Endothelial cell of hepatic sinusoid (primary cell): ENCODE data around the gene NLRC5.
"Not testable (repeated sequence)": the region's sequence is repeated elsewhere in the genome, so short reads cannot be mapped to it uniquely, and the experiment has no call there.

Experiments used
- in situ Hi-C: cut with HindIII; loops from 2 replicates; pipeline ENCODE4 v1.10.0; 2017; ENCODE audit warnings: low sequenced_read_pairs

The NLRC5 gene

DNA sequence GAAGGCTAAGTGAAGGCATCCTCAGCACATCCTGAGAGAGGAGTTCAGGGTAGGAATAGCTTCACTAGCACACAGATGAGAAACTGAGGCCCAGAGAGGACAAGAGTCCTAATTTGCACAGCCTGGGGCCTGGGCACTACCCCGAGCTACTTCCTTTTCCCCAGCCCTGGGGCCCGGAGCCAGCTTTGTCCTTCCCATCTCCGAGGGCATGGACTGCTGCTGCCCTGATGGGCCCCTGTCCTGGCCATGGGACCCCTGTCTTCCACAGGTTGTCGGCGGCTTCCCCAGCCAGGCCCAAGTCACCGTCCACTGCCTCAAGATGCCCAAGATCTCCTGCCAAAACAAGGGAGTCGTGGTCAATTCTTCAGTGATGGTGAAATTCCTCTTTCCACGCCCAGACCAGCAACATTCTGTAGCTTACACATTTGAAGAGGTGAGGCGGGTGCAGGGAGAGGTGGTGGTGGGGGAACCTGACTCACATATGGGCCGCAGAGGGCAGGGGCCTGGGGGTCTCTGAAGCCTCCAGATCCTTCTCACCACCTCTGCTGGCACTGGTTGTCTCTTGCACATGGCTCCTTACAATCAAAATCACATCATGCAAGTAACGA lies 11.4 kb upstream of the NLRC5 start:
- in situ Hi-C loops, result no loop called here

DNA sequence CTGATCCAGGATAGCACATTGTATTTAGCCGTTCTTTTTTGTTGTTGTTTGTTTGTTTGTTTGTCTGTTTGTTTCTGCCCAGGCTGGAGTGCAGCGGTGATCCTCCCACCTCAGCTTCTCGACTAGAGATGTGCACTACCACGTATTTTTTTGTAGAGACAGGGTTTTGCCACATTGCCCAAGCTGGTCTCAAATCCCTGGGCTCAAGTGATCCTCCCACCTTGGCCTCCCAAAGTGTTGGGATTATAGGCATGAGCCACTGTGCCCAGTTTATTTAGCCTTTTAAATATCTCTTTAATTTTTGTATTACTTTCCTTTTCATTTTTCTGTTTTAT lies 9.2 kb upstream of the NLRC5 start:
- in situ Hi-C loops, result no loop called here

DNA sequence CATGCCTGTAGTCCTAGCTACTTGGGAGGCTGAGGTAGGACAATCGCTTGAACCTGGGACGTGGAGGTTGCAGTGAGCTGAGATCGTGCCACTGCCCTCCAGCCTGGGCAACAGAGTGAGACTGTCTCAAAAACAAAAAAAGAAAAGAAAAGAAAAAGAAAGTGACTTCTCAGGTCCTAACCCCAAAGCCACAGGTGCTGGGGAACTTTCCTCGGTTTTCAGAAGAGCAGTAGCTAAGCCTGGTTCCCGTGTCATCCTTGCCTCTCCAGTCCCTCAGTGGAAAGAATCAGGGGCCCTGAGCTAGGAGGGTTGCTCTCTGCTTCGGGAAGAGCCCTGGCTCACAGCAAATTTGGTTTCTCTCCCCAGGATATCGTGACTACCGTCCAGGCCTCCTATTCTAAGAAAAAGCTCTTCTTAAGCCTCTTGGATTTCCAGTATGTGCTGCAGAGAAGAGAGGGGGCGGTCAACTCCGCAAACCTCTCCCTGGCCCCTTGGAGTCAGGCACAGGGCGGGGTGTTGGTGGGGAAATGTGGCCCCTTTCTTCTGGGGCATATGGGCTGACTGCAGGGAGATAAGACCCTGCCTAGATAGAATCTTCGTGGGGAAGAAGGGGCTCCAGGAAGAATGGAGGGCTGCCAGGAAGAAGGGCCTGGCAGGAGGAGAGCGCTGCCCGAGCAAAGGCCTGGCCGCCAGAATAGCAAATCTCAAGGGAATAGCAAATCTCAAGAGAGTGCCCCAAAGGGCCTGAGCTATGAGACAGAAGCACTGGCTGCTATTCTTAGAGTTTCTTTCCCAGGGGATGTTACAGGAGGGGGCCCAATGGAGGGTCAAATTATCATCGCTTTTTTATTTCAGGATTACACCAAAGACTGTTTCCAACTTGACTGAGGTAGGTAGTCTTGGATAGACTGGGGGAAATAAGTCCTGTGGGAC lies 8.3 kb upstream of the NLRC5 start:
- in situ Hi-C loops, result no loop called here

DNA sequence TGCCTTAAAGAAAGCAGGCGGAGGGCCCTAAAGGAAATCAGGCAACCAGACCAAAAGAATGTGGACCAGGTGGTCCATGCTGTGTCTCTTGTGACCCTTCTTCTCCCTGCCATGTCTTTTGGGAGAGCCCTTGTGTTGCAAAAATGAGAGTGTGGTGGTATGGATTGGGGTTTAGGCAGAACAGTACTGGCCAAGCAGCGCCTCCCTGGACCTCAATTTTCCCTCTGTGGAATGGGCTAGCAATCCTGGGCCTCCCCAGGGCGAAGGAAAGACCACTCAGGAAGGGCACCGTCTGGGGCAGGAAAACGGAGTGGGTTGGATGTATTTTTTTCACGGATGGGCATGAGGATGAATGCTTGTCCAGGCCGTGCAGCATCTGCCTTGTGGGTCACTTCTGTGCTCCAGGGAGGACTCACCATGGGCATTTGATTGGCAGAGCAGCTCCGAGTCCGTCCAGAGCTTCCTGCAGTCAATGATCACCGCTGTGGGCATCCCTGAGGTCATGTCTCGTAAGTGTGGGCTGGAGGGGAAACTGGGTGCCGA lies 7.6 kb upstream of the NLRC5 start:
- in situ Hi-C loops, result no loop called here

DNA sequence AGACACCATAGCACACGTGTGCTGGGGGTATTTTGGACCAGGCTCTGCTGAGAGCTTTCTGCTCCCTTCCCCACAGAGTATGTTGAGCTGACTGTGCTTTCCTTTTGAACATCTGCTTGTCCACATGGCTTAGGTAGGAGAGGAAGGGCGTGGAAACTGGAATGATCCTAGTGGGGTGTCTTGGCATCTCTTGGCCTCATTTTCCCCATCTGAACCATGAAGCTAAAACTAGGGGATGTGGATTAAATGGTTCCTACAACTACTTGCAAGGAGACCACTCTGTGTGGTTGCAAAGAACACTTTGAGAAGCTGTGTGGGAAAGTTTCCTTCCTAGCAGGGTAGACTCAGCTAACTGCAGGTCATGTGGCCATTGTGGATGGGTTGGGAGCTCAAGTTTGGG lies 6.7 kb upstream of the NLRC5 start:
- in situ Hi-C loops, result no loop called here

DNA sequence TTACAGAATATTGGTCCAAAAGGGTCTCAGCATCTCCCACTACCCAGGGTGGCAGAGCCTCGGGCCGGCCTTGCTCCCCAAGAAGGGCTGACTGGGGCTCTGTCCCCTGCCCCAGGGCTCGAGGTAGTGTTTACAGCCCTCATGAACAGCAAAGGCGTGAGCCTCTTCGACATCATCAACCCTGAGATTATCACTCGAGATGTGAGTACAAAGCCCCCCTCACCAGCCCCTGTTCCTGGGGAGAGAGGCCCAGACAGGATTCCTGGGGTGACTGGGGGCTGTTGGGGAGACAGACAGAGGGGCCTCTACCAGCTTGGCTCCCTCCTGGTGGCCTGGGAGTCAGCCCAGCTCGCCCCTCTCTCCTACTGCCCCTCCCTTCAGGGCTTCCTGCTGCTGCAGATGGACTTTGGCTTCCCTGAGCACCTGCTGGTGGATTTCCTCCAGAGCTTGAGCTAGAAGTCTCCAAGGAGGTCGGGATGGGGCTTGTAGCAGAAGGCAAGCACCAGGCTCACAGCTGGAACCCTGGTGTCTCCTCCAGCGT lies 6.1 kb upstream of the NLRC5 start:
- in situ Hi-C loops, result no loop called here

DNA sequence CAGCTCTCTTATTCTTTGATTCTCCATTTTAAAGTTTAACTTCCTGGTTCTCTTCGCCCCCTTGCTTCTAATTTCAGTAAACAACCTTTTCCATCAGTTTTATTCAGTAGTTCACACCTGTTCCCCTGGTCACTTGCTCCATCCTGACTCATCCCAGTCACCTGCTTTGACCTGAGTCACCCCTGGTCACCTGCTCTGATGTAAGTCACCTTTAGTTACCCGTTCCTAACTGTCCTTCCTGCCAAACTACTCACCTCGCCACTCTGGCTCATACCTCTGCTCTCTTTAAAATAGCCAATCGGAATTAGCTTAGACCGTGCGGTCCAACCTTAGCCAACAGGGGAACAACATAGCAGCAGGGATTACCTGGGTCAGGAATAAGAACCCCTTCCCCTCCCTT lies 4.7 kb upstream of the NLRC5 start:
- in situ Hi-C loops, result no loop called here

DNA sequence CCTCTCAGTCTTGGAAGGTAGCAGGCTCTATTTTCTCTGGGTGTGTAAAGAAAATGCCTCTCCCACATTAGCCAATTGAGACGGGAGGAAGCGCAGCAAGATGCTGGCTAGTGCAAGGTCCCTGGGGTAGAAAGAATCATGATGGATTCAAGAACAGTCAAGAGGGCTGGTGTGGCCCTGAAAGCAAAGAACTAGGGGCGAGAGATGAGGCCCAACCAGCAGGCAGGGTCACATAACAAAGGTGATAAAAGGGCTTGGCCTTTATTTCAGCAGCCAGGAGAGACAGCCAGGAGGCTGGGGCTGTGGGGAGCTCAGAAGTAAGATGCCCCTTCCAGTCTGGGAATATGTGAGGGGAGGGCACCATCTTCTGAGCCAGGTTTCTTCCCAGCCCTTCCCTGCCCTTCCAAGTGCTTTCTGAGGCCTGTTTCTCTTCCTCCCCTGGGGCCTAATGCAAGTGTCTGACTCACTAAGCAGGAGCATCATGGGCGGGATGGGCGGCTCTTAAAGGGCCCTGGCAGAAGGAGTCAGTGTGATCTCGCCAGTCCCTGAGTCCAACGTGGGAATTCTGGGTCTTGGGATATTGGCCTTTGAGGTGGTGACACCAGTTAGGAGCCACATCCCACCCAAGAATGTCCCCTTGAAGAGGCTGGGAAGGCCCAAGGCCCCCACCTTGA lies 3.9 kb upstream of the NLRC5 start:
- in situ Hi-C loops, result no loop called here

DNA sequence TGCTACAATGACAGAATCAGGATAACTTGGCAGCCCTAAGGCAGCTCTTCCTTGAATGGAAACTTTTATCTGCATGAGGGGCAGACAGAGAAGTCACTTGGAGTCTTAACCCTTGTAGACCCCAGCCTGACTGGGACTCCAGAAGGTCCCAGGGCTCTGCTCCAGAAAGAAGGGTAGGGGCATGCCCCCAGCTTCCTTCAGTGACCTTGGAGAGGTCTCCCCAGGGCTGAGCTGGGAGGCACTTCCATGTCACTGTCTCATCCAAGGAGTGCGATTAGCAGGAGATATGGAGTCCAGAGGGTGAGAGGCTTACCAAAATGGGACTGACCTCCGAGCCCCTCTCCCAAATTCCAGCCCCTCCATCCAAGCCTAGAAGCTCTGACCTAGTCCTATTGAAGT lies 3.4 kb upstream of the NLRC5 start:
- in situ Hi-C loops, result no loop called here

DNA sequence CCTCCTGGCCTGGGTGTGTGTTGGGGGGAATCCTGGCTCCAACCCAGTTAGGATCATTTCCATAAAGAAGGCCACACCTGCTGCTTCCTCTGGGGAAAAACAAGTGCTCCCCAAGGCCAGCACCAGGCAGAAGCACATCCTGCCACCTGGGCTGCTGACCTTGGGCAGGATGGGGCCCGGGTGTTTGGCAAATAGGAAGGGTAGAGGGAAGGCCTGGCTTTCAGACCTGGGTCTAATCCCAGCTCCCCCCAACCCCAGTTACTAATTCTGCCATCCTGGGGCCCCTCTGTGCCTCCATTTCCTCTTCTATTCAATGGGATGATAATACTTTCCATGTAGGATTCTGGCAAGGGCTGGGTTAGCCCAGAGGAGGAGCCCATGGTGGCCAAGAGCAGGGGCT lies 3.0 kb upstream of the NLRC5 start:
- in situ Hi-C loops, result no loop called here

DNA sequence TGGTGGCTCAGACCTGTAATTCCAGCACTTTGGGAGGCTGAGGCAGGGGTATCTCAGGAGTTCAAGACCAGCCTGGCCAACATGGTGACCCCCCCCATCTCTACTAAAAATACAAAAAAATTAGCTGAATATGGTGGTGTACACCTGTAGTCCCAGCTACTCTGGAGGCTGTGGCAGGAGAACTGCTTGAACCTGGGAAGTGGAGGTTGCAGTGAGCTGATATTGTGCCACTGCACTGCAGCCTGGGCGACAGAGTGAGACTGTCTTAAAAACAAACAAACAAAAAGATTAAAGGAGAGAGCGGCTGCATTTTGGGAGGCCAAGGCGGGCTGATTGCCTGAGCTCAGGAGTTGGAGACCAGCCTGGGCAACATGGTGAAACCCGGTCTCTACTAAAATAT lies 2.4 kb upstream of the NLRC5 start:
- in situ Hi-C loops, result not testable (repeated sequence)

DNA sequence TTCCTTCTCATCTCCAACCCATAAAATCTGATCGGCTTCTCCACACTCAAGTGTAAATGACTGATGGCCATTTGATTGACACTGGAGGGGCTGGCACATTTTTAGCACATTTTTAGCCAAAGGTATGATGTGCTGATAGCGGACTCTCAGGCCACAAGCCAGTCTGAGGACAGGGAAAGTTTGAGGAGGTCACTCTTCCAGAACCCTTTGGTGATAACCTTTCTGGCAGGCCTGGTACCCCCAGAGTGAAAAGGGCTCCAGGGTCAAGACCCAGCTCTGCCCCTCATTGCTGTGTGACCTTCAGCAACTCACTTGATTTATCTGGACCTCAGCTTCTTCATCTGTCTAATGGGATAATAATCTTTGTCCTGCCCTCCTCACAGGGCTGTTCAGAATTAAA lies 1.7 kb upstream of the NLRC5 start:
- in situ Hi-C loops, result no loop called here

DNA sequence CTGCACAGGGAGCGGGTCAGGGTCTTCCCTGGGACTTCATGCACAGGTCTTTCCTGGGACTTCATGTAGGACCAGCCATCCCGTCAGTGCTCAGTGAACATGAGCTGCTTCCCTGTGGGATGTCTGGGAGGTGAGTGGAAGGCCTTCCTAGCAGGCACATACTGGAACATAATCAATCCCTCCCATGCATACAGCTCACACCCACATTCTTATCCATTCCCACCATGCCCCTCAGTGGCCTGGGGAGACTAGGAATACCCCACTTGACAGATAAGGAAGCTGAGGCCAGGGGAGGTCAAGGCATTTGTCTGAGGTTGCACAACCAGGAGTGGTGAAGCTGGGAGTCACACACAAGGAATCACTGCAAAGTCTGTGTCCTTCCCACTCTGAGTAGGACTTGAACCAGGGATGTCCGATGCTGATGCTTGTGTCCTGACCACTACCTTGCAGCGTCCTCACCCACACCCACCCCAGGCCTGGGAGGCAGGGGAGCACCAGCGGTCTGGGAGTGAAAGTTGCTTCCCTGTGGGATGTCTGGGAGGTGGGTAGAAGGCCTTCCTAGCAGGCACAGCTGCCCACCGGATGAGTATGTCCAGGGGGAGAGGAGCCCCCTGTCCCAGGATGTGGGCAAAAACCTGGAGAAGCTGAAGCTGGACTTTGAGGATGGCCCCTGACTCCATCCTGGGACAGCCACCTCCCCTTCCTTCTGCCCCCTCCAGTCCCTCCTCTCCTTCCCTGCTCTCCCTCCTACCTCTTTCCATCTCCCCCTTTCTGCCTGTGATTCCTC lies 1.0 kb upstream of the NLRC5 start:
- in situ Hi-C loops, result no loop called here

DNA sequence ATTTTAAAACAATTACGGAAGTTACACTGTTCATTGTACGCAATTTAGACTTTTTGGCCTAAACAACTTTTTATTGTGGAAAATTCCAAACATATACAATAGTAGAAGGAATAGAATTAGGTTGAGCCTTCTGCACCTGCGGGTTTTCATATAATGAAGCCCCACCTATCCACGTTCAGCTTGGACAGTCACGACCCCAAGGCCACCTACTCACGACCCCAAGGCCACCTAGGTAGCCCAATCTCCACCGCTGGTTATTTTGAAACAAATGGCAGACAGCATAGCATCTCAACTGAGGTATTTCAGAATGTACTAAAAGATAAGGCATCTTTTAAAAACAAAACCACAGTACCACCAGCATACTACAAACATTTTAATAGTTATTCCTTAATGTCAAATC lies 631 bp downstream of the NLRC5 start:
- in situ Hi-C loops, result no loop called here

DNA sequence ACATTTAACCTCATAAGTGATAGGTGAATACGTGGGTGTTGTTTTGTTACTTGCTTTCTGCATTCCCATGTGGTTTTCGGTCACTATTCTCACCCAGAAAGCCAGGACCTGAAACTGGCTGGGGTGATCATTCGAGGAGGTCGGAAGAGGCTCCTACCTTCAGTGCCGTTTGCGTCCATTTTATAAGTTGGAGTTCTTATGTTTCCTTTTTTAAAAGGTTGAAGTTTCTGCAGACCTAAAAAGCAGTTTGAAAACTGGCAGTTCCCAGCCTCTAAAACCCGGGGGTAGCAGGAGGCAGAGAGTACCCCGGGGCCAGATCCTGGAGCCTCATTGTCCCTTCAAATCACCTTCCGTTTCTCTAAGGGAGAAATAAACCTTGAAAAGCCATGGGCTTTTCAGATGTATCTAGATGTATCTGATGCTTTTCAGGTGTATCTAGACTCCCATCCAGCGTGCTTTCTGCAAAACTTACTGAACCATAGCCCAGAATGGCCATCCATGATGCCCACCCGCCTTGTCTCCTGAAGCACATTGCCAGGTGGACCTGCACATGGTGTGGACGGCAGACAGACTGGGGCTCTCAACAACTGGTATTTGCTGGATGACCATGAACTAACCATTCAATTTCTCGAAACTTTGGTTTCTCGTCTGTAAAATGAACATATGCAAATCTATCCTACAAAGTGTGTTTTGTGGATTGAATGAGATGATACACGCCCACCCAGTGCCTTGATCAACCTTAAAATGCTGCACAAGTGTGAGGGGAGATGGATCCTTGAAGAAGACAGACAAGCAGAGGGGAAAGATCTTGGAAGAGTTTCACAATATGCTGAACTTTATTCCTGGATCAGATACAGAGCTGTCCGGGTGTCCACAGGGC lies 1.3 kb downstream of the NLRC5 start:
- in situ Hi-C loops, result no loop called here

DNA sequence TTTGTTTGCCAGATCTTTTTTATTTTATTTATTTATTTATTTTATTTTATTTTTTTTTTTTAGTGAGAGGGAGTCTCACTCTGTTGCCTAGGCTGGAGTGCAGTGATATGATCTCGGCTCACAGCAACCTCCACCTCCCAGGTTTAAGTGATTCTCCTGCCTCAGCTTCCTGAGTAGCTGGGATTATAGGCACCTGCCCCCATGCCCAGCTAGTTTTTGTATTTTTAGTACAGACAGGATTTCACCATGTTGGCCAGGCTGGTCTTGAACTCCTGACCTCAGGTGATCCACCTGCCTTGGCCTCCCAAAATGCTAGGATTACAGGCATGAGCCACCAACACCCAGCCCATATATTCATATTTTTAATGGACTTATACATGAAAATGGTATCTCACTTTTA lies 3.1 kb downstream of the NLRC5 start:
- in situ Hi-C loops, result not testable (repeated sequence)

DNA sequence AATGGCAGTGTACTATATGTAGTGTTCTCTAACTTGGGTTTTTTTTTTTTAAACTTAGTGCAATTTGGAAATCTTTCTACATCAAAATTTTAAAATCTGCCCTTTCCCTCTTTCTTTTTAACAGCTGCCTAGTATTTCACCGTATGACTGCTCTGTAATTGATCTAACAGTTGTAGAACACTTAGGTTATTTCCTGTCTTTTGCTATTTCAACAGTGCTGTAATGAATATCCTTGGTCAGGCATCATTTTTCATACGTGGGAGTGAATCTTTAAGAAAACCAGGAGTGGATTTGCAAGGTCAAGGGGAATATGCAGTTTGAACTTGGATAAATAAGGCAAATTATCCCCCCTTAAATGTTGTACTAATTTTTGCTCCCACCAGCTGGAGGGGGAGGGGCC lies 3.8 kb downstream of the NLRC5 start:
- in situ Hi-C loops, result no loop called here

DNA sequence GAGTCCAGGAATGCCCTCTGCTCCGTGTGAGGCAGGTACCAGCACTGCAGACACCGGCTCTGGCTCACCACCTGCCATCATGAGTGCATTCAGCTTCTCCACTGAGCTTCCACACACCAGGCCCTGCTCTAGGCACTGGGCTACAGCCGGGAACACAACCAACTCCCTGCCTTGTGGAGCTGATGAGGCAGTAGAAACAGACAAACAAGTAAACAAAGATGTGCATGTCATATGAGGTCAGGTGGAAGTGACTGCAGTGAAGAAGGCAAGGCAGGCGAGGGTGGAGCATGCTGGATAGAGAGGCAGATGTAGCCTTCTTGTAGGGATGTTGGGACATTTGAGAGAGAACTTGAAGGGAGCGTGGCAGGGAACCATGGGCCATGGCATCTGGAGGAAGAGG lies 5.0 kb downstream of the NLRC5 start:
- in situ Hi-C loops, result no loop called here

DNA sequence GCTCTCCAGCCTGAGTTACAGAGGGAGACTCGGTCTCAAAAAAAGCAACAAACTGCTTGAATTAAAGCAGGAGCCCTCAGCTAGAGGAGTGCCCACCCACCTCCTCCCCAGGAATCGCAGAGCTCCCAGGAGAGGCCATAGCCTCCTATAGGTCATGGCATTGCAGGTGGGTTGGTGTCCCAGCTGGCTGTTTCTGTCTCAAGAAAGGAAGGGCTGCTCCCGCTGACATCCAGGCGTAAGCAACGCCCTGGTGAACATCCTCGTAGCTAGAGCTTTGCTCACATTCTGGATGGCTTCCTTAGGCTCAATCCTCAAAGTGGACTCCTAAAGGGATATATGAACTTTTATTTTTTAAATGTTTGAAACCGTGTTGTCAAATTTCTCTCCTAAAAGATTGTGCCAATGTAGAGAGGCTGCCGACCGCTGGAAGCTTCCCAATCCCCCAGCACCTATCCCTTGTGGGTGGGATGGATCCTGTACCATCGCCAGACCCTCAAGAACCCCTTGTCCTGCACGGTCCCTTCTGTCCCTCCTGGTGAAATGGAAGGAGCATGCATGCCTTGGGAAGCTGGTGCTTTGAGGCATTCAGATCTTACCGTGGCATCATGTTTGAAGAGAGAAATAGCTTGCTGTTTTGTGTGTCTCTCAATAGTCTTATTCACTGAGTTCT lies 5.9 kb downstream of the NLRC5 start:
- in situ Hi-C loops, result no loop called here
